ENCODE measurements around the gene TCF12.
"Not testable (repeated sequence)": the region's sequence is repeated elsewhere in the genome, so short reads cannot be mapped to it uniquely, and the experiment has no call there.

DNA sequence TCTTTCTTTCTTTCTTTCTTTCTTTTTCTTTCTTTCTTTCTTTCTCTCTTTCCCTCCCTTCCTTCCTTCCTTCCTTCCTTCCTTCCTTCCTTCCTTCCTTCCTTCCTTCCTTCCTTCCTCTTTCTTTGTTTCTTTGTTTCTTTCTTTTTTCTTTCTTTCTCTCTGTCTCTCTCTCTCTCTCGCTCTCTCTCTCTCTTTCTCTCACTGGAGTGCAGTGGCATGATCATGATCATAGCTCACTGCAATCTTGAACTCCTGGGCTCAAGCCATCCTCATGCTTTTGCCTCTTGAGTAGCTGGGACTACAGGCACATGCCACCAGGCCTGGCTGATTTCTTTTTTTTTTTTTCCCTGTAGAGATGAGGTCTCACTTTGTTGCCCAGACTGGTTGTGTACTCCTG, 89.4 kb downstream of the TCF12 start:
- TF ChIP-seq TBP (IDR thresholded peaks at IDR 0.05; ENCODE audit: low read depth, low read length); SRF (IDR thresholded peaks at IDR 0.05; ENCODE audit: low read depth, low read length); EZH2 (IDR thresholded peaks at IDR 0.05; ENCODE audit: low read depth, low read length, severe bottlenecking); POLR2A (IDR thresholded peaks at IDR 0.05; ENCODE audit: control extremely low read depth in 1 of 2, low read depth in 2 of 2, low read length in 2 of 2); BACH1 (IDR thresholded peaks at IDR 0.05; ENCODE audit: low read length); RAD21 (IDR thresholded peaks at IDR 0.05 in 1 of 2, conservative IDR thresholded peaks at IDR 0.05 in 1 of 2; ENCODE audit: low read depth in 2 of 2, low read length in 2 of 2); RNF2 (IDR thresholded peaks at IDR 0.05; ENCODE audit: borderline replicate concordance, low read depth, low read length, missing control alignments, poor library complexity, severe bottlenecking); SP1 (IDR thresholded peaks at IDR 0.05; ENCODE audit: low read depth, low read length); YY1 (IDR thresholded peaks at IDR 0.05; ENCODE audit: low read depth, low read length); JUN (IDR thresholded peaks at IDR 0.05; ENCODE audit: low read depth, low read length); CEBPB (IDR thresholded peaks at IDR 0.05; ENCODE audit: low read depth, low read length): not testable (repeated sequence)
- TF ChIP-seq, protein P1, sequence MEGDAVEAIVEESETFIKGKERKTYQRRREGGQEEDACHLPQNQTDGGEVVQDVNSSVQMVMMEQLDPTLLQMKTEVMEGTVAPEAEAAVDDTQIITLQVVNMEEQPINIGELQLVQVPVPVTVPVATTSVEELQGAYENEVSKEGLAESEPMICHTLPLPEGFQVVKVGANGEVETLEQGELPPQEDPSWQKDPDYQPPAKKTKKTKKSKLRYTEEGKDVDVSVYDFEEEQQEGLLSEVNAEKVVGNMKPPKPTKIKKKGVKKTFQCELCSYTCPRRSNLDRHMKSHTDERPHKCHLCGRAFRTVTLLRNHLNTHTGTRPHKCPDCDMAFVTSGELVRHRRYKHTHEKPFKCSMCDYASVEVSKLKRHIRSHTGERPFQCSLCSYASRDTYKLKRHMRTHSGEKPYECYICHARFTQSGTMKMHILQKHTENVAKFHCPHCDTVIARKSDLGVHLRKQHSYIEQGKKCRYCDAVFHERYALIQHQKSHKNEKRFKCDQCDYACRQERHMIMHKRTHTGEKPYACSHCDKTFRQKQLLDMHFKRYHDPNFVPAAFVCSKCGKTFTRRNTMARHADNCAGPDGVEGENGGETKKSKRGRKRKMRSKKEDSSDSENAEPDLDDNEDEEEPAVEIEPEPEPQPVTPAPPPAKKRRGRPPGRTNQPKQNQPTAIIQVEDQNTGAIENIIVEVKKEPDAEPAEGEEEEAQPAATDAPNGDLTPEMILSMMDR (IDR thresholded peaks at IDR 0.05; ENCODE audit: control extremely low read depth in 1 of 3, insufficient read depth in 1 of 3, low read depth in 1 of 3, low read length in 3 of 3): not testable (repeated sequence)
- TF ChIP-seq, protein P2, sequence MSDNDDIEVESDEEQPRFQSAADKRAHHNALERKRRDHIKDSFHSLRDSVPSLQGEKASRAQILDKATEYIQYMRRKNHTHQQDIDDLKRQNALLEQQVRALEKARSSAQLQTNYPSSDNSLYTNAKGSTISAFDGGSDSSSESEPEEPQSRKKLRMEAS (IDR thresholded peaks at IDR 0.05): not testable (repeated sequence)
